HG03520 (cell line): ENCODE results near the gene HCRTR1.

Experiments used
- ATAC-seq: cut with Tn5 transposase; IDR thresholded peaks from one replicate; pipeline ENCODE4 v1.9.1; 2021; ENCODE audit warnings: mild to moderate bottlenecking, moderate library complexity; ENCODE audit not compliant: unreplicated experiment

The HCRTR1 gene

DNA sequence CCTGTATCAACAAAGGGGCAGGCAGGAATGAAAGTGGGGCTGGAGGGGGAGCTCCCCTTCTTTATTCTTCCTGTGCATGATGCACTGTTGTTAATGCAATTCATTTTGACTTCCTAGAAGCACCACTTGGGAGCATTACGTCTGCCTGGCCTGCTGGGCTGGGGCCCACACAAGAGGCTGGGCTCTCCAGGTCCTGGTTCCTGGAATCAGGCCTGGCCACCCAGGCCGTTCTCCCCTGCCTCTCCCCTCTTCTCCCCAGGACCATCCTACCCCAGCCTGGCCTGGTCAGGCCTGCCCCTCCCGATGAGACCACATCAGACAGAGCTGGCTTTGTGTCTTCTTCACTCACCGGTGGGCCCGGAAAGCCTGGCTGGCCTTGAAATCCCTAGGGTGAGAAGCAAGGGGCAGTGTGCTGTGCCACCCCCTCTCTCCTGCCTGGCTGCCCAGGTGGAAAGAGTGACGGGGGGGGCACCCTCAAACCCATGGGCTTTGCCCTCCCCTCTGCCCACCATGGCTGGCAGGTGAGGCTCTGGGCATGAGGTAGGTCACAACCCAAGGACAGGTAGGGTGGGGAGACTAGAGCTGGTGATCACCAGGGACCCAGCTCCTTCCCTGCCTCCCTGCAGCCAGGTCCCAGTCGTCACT, 47.9 kb downstream of the HCRTR1 start:
- no peak for ATAC-seq

DNA sequence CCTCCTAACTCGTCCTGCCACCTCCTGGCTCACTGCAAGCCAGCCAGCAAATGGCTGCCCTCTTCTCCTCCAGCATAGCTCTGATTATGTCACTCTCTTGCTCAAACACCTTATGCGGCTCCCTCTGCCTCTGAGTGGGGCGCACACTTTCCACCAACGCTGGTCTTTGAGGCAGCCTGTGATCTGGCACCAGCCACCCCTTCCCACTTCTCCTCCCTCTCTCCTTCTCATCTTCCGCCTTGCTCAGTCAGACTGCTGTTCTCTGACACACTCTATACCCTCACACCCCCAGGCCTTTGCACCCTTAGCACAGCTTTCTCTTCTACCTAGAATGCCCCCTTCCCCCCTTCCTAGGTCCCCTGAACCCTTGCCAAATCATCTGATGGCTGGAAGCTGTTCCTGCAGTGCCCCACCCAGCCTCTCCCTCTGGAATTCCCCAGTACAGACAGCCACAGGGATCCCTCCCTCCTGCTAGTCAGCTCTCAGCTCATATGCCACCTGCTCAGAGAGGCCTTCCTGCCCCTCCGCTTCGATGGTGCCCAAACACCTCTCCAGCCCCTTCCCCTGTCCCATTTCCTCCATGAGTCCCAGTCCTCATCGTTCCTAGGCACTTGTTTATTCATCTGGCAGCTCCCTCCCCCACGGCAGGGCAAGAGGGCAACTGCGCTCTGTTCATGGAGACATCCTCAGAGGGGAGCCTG, 48.9 kb downstream of the HCRTR1 start:
- no peak for ATAC-seq

DNA sequence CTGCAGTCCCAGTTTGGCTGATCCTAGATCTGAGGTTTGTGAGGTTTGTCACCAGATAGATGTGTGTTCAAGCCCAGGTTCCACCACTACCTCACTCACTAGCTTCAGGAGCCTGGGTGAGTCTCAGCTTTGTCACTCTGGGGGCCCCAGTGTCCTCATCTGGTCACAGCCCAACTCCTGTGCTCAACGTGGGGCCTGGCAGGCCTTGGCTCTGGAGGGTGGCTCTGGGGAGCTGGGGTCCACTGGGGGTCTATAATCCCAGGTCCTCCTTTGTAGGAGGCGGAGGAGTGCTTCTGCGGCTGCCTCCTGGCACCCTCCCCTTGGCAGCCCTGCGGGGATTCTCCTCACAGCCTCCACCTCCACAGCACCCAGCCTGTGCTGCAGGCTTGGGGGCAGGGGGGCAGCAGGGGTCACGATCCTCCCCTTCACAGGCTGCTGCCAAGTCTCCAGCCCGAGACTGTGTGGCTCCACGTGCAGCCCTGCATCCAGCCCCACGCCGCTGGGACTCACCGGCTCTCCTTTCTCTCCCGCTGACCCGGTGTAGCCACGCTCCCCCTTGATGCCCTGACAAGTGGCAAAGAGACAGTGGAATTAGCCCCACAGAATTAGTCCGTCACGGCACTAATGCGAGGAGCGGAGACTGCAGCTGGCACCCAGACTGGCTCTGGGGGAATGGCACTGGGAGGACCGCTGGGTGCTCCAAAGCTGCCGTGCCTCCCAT, 49.7 kb downstream of the HCRTR1 start:
- ATAC-seq: no peak

DNA sequence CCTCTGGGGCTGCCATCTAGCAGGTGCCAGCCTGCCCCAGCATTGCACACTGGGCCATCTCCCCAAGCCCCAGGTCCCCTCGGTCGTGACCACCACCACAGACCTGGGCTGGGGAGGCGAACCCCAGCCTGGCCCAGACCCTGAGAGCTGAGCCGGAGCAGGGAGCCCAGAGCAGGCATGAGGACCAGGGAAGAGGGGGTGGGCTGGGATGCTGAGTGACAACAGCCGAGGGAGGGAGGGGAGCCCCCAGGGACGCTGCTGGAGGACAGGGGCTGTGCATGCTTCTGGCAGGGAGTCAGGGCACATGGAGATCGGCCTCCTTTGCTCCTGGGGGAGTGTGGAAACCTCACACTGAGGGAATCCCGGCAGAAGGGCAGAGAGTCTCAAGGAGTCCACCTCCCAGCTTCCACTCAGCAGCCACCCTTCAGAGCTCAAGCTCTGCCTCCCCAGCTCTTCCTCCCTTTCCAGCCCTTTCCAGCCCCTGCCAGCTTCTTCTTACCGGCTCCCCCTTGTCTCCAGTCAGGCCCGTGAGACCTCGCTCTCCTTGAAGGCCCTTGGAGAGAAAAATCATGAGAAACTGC, 50.9 kb downstream of the HCRTR1 start:
- no peak for ATAC-seq

DNA sequence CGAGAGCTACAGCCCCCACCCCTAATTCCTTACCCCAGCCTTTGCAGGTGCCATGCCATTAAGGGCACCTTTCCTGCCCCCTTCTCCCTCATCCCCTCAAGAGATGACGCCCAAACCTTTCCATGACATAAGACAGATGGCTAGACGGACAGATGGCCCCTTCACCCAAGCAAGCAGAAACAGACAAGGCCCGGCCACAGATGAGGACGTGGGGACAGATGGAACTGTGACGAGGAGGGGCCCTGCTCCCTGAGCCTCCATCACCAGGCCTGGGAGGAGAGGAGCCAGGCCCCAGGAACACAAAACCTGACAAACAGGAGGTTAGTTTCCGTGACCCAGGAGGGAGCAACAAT, 51.9 kb downstream of the HCRTR1 start:
- ATAC-seq: no peak

DNA sequence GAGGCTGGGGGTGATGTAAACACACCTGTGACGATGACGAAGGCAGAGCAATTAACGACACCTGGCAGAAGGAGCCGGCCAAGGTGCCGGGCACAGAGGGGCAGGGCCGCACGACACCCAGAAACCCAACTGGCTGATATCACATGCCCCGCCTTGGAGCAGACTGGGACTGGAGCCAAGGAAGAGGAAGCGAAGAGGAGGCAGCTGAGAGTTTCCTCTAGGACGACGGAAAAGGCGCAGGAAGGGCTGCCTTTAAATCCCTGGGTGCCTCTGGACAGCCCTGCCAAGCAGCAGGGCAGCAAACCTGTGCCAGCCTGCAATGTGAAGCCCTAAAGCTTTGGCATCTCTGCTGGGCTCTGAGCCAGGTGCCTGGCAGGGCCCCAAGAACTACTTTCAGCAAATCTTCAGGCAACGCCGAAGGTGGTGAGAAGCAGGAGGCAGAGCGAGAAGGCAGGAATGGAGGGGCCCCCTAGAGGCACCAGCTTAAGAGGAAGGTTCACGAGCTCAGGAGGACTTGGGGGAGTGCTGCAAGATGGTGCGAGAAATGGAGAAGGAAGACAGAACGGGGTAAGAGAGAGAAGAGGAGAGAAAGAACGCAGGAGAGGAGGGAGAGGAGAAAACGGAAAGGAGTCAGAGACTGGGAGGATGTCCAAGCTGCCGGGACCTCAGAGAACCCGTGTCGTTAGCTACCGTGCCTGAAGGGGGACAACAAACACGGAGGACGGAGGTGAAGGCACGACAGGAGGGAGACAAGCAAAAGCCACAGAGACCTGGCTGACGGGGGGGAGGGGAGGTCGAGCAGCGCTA, 52.5 kb downstream of the HCRTR1 start:
- no peak for ATAC-seq

DNA sequence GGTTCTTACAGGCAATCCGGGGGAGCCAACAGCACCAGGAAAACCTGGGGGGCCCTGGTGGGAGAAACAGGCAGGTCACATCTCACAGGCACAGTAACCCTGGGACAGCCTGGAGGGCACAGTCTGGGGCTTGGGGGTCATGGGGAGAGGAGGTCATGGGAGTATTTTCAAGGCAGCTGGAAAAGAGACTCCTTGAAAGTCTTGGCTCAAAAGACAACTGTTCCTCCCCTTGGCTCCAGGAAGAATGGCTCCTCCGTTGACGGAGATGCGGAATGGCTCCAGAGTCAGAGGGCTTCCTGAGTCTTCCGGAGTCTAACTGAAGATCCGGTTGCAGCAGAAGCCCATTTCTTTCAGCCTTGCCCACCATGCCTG, 53.1 kb downstream of the HCRTR1 start:
- ATAC-seq: no peak

DNA sequence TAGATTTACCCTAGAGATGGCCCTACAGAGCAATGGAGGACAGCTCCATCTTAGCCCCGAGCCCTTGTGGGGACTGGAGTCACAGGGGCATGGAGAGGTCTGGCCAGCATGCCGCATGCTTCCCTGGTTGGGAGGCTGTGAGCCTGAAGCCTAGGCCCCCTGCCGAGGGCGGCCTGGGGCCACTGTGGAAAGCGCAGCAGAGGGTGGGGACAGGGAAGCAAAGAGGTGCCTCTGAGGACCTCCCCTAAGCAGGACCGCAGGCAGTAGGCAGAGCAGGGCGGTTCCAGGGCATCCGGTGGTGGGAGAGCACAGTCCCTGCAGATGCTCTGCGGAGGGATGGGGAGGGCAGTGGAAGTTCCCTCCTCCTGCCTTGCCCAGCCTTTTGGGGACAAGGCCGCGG, 53.7 kb downstream of the HCRTR1 start:
- no peak for ATAC-seq

DNA sequence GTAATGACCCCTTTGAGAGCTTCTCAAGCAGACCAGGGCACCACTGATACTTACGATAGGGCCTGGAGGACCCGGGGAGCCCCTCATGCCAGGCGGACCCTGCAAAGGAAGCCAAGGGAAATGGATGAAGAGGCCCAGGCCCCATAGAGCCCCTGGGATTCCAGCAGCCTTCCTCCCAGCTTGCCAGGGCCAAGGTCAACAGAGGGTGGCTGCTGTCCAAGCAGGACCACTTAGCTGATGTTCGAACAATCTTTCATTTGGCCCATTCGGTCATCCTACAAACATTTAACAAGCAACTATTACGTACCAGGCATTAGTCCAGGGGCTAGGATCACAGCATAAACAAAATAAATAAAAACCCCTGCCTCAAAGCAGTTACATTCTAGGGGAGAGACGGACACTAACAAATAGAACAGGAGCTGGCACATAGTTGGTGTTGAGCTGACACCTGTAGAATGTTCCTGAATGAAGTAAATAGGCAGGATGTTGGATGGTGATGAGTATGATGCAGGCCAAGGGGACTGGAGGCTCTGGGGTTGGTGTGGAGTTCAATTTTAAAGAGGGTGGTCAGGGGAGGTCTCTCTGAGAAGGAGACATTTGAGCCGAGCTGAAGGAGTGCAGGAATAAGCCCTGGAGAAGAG, 54.2 kb downstream of the HCRTR1 start:
- no peak for ATAC-seq

DNA sequence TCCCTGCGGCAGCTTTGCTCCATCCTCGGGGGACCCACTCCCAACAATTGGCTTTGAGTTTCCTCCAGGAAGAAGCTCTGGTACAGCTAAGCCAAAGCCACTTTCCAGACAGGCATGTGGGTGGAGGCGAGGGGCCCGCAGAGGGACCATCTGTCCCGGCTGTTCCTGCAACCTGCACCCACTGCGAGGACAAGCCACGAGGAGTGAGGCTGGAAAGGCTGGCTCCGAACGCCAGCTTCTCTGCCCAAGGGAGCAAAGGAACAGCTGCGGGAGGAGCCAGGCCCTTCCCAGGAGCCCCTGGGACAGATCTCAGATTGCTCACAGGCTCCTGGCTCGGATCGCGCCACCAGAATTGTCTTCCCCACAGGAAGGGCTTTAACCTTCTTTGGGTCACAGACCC, 55.5 kb downstream of the HCRTR1 start:
- ATAC-seq: no peak

DNA sequence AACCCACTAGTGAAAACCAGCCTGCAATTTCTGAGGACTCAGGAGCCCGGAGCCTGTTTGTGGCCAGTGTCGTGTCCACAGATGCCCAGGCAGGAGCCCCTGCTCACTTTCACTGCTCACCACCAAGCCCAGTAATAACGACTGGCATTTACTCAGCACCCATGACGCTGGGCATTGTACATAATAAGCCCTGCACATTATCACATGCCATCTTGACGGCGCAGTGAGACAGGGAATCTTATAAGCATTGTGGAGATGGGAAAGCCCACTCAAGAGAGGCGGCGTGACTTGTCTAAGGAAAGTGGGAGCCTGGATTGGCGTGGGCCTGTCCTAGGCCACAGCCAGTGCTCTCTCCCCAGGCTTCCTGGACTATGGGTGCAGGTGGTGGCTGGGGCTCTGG, 55.9 kb downstream of the HCRTR1 start:
- ATAC-seq: no peak

DNA sequence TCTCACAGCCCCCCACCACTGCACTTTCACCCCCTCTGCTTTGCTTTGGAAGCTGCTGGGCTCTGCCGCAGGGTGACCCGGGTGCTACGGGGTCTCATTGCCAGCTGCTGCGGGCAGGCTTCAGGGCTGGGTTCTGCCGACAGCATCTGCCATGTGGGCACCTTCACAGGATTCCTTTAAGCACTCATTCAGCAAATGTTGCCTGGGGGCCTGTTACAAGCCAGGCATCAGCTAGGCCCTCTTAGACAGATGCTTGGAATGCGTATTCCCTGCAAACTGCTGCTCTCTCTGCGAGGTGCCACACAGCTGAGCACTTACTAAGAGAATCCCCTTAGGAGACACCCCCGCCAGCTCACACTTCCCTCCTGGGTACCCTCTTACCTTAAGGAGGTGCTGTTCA, 57.1 kb downstream of the HCRTR1 start:
- no peak for ATAC-seq

DNA sequence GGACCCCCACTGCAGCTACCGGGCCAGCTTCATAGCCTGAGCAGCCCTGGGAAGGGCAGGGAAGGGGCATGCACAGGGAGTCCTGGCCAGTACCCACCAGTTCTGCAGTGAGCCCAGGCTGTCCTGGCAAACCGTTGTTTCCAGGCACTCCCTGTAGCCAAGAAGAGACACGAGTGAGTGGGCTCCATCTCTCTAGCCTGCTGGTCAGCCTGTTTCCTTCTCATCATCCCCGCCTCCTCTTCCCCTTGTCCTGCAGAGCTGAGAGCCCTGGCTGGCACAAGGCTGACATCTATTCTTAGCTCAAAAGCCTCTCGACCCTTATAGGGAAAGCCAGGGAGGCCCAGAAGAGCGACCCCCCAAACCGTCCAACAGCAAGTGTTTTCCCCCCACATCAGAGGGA, 57.7 kb downstream of the HCRTR1 start:
- no peak for ATAC-seq

DNA sequence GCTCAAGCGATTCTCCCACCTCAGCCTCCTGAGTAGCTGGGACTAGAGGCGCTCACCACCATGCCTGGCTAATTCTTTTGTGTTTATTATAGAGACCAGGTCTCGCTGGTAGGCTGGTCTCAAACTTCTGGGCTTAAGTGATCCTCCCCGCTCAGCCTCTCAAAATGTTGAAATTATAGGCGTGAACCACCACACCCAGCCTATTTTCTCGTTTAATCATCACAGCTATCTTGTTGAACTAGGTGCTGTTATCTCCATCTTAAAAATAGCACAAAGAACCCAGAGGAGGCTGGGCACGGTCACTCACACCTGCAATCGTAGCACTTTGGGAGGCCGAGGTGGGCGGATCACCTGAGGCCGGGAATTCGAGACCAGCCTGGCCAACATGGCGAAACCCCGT, 58.3 kb downstream of the HCRTR1 start:
- ATAC-seq: no peak
